NCI-H1930 (cell line): Measurements from ENCODE around the gene ASTN1.
A peak's percentile ranks its signal among the peaks of the same experiment; 100 is the strongest.

Source experiments
- DNase-seq, 2 experiments: peaks; one replicate each; lab custom pipeline; 2025; lab: John Stamatoyannopoulos, UW

Gene ASTN1

GRCh38 chr1:176926330-176927086 is 238.0 kb downstream of the ASTN1 start:
- DNase-seq: no peak

- no peak for DNase-seq
These were observed 239.3 kb downstream of the ASTN1 start for GRCh38 chr1:176925223-176925622.

GRCh38 chr1:176923283-176923682 is 241.2 kb downstream of the ASTN1 start:
- DNase-seq: no peak

- DNase-seq: no peak
These were observed 244.8 kb downstream of the ASTN1 start for GRCh38 chr1:176919386-176920378.

GRCh38 chr1:176905648-176906047 is 258.9 kb downstream of the ASTN1 start:
- no peak for DNase-seq

GRCh38 chr1:176904057-176904751 is 260.3 kb downstream of the ASTN1 start:
- no peak for DNase-seq

- DNase-seq: no peak
These were observed 261.0 kb downstream of the ASTN1 start for GRCh38 chr1:176903474-176903873.

- DNase-seq: no peak
These were observed 265.2 kb downstream of the ASTN1 start for GRCh38 chr1:176899321-176899720.

- DNase-seq: peak; percentile 39 to 55
These were observed 266.9 kb downstream of the ASTN1 start for GRCh38 chr1:176897350-176898236.

GRCh38 chr1:176896216-176896615 is 268.3 kb downstream of the ASTN1 start:
- DNase-seq: no peak

GRCh38 chr1:176894450-176894849 is 270.1 kb downstream of the ASTN1 start:
- no peak for DNase-seq

GRCh38 chr1:176893625-176894352 is 270.7 kb downstream of the ASTN1 start:
- DNase-seq: no peak

GRCh38 chr1:176888471-176889032 is 276.0 kb downstream of the ASTN1 start:
- DNase-seq: no peak

- no peak for DNase-seq
These were observed 278.8 kb downstream of the ASTN1 start for GRCh38 chr1:176885751-176886150.

- DNase-seq: no peak
These were observed 279.2 kb downstream of the ASTN1 start for GRCh38 chr1:176885341-176885740.

- no peak for DNase-seq
These were observed 279.6 kb downstream of the ASTN1 start for GRCh38 chr1:176884911-176885310.

GRCh38 chr1:176884286-176884685 is 280.2 kb downstream of the ASTN1 start:
- no peak for DNase-seq

GRCh38 chr1:176880955-176881595 is 283.4 kb downstream of the ASTN1 start:
- peak; percentile 27 to 61 for DNase-seq

GRCh38 chr1:176879784-176880620 is 284.5 kb downstream of the ASTN1 start:
- no peak for DNase-seq
